Measurements from ENCODE around the gene PDCD7.

Gene PDCD7

DNA sequence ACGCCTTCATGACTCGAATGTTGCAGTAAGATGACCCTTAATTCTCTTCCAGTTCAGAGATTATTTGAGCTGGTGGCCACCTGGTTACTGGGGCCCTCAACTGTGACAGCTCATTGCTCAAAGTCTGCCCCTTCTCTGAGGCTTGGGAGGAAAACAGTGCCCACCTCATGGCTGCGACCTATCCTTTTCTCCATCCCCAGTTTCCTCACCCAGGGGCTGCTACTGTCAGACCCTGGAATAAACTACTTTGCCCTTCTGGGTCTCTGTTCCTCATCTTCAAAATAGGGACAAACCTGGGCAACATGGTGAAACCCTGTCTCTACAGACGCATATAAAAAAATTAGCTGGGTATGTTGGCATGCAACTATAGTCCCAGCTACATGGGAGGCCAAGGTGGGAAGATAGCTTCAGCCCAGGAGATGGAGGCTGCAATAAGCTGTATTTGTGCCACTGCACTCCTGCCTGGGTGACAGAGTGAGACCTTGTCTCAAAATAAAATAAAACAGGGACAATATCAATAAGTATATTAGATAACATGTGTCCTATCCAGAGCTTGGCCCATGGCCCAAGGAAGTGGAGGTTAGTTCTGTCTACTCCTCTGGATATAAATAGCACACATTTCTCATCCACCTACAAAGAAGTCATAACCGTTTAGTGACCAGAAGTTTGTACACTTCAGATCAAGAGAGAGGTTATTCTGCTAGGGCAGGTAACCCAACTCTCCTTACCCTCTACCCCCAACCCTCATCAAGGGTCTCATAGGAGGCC lies 63.6 kb downstream of the PDCD7 start:
- DNase-seq, result no peak

DNA sequence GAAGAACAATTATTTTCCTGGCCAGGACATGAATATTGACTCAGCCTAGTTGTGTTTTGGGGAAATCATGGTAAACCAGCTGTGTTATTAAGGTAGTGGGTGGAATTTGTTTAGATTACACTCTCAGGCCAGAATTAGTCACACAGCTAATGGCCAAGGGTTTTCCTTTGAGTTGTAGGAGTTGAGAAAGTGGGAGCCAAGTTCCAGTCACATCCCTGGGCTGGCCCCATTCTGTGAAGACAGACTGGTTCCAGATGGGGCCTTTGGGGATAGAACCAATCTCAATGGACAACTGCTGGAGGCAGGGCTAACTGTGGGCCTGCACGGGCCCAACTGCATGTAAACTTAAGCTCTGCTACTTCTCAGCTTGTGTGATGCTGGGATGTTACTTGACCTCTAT lies 64.4 kb downstream of the PDCD7 start:
- no peak for DNase-seq

DNA sequence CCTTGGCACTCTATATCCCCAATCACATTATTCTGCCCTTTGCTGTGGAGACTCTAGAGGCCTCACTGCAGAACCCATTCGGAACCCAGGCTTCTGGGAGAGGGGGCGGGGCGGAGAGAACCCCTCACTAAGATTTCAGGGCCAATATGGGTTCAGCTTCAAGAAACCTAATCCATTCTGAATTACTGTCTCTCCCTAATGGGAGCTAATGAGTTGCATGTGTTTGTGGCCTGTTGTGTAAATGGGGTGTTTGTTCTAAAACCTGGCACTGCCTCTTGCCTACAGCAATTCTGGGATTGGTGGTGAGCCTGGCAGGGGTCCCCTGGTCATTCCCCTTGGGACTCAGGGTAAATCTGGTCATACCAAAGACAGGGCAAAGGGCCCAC lies 65.2 kb downstream of the PDCD7 start:
- DNase-seq, result no peak

DNA sequence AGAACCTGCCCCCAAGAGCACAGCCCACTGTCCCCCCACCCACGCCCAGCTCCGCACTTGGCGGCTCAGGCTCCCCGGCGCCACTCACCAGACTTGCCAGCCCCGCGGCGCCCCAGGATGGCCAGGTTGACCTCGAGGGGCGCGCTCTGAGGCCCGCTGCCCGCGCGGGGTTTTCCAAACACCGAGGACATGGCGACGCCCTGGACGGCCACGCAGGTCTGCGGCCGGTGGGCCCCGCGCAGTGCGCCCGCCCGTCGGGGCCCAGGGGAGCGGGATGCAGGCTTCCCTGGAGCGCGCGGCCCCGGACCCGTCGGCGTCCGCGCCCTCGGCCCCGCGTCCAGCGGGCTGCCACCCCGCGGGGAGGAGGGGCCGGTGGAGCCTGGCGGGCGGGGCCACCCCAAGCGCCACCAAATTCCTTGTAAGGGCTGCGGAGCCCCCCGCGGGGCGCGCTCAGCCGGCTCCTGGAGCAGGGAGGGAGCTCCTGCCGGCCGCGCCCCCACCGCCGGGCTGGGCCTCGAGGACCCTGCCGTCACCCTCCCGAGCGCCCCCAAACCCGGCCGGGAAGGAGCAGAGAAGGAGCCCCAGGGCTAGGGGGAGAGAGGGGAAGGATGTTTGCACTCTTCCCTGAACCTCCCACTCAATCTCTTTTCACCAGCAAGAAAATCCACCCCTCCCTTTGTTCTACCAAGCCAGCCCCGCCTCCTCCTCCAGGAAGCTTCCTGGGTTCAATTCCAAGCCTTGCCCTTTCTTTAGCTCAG lies 65.8 kb downstream of the PDCD7 start, which contains the start of gene RASL12:
Gene RASL12, minus strand, starts transcription at position 347 of the 758 bp plus-strand sequence. Its CDS starts 156 bp downstream, at position 191.
- DNase-seq, result no peak
